ENCODE data around the gene PVALEF.

DNA sequence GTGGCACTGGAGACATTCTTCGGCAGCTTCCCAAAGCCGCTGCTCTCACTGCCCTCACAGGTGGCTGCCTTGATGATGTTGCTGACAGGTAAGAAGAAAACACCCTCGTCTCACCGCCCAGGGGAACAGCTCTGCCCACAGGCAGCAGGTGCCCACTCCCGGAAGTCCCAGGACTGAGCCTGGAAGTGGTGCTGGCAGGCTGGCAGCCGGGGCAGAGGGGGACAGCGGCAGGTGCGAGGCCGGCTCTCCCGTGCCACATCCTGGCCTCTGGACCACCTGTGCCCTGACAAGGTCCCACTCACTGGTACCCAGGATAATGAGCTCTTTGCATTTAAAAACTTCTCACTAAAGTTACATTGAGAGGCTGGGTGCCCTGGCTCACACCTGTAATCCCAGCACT lies 37.0 kb downstream of the PVALEF start:
- TF ChIP-seq CTCF (IDR thresholded peaks at IDR 0.05; ENCODE audit: control extremely low read depth in 1 of 3, insufficient read depth in 1 of 3, low read depth in 1 of 3, low read length in 3 of 3) = no peak
- TF ChIP-seq, protein P1, sequence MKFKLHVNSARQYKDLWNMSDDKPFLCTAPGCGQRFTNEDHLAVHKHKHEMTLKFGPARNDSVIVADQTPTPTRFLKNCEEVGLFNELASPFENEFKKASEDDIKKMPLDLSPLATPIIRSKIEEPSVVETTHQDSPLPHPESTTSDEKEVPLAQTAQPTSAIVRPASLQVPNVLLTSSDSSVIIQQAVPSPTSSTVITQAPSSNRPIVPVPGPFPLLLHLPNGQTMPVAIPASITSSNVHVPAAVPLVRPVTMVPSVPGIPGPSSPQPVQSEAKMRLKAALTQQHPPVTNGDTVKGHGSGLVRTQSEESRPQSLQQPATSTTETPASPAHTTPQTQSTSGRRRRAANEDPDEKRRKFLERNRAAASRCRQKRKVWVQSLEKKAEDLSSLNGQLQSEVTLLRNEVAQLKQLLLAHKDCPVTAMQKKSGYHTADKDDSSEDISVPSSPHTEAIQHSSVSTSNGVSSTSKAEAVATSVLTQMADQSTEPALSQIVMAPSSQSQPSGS (IDR thresholded peaks at IDR 0.05; ENCODE audit: low read length) = no peak
- no peak for TF ChIP-seq YY1 (IDR thresholded peaks at IDR 0.05; ENCODE audit: low read depth, low read length)
- no peak for TF ChIP-seq POLR2A (IDR thresholded peaks at IDR 0.05; ENCODE audit: control extremely low read depth in 1 of 2, low read depth in 2 of 2, low read length in 2 of 2)
- TF ChIP-seq, protein P2, sequence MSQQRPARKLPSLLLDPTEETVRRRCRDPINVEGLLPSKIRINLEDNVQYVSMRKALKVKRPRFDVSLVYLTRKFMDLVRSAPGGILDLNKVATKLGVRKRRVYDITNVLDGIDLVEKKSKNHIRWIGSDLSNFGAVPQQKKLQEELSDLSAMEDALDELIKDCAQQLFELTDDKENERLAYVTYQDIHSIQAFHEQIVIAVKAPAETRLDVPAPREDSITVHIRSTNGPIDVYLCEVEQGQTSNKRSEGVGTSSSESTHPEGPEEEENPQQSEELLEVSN (IDR thresholded peaks at IDR 0.05) = no peak
- no peak for TF ChIP-seq SP1 (IDR thresholded peaks at IDR 0.05; ENCODE audit: low read depth, low read length)
- no peak for TF ChIP-seq EZH2 (IDR thresholded peaks at IDR 0.05; ENCODE audit: low read depth, low read length, severe bottlenecking)
- no peak for TF ChIP-seq RAD21 (IDR thresholded peaks at IDR 0.05 in 1 of 2, conservative IDR thresholded peaks at IDR 0.05 in 1 of 2; ENCODE audit: low read depth in 2 of 2, low read length in 2 of 2)
- TF ChIP-seq POLR2AphosphoS5 (IDR thresholded peaks at IDR 0.05; ENCODE audit: low read depth, low read length) = no peak
- no peak for TF ChIP-seq JUN (IDR thresholded peaks at IDR 0.05; ENCODE audit: low read depth, low read length)
- TF ChIP-seq ZNF274 (IDR thresholded peaks at IDR 0.05; ENCODE audit: borderline replicate concordance, extremely low read depth, low read length) = no peak
- TF ChIP-seq USF2 (IDR thresholded peaks at IDR 0.05; ENCODE audit: low read length) = no peak
- no peak for TF ChIP-seq SUZ12 (IDR thresholded peaks at IDR 0.05; ENCODE audit: low read length)
- no peak for TF ChIP-seq CEBPB (IDR thresholded peaks at IDR 0.05; ENCODE audit: low read depth, low read length)
